ENCODE measurements around the gene IL17REL.
A peak's percentile ranks its signal among the peaks of the same experiment; 100 is the strongest.

The IL17REL gene

DNA sequence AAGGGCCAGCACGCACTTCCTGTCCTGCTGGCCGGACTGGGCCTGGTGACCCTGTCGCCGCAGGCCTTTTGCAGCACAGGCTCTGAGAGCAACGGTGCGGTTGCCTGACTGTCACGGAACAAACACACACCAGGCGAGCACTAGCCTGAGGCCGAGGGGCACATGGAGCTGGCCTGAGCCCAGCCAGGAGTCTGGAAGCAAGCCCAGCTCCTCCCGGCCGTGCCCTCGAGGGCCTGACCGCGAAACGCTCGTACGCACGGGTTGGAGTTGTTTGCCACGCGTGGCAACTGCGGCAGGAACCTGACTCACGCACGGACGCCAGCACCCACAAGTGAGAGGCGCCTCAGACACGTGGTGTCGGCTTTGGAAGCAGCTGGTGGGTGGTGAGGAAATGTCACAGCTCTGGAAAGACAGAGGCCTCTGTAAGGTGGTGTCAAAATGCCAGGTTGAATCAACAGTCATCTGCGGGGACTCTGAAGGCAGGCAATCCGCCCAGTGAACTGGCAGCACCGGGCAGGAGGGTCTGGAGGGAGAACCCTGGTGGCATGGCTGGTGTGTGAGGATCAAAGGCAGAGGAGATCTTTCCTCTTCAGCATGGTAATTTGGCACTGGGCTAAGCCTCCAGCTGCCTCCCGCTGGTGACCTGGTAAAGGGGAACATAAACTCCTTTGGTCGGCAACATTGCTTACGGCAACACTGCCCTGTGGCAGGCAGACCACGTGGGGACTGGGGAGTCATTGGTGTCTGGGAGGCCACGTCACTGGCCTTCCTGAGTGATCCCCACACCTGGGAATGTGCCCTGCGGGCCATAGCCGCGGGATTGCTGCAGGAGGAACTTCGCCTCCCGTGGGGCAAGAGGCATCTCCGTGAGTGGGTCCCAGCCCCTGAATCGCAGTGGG, 15.3 kb upstream of the IL17REL start:
- DNase-seq (ENCODE audit: extremely low read depth in 1 of 2, low read depth in 1 of 2) = peak in 1 of 2 donors; percentile 31

DNA sequence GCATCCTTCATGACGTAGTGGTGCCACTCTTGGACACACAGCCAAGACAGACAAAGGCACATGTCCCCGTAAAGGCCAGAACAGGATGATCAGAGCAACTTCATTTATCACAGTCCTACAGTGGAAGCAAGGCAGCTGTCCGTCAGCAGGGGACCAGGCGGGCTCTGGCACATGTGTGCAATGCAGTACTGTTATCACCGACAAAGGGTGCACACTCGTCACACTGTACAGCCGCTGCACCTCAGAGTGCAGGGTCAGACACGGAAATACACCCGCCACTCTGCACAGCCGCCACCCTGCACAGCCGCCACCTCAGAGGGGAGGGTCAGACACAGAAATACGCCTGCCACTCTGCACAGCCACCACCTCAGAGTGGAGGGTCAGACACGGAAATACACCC, 13.4 kb upstream of the IL17REL start:
- DNase-seq (ENCODE audit: extremely low read depth in 1 of 2, low read depth in 1 of 2) = no peak

GRCh38 chr22:50022171-50022819, 9.7 kb upstream of the IL17REL start:
- no peak for DNase-seq (ENCODE audit: extremely low read depth in 1 of 2, low read depth in 1 of 2)

- no peak for DNase-seq (ENCODE audit: extremely low read depth in 1 of 2, low read depth in 1 of 2)
These were observed 8.0 kb upstream of the IL17REL start for GRCh38 chr22:50020606-50021005.

DNA sequence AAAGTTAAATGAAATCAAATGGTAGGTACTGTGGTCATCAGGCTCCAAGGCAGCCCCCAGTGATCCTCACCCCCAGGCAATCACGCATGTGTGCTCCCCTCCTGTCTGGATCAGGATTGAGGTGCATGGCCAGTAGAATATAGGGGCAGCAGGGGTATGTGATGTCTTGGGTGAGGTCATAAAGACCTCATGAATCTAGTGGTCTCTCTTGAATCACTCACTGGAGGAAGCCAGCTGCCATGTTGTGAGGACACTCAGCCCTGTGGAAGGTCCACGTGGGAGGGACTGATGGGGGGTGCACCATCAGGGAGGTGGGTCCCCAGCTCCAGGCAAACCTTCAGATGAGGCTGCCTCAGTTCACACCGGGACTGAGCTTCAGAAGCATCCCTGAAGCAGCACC, 6.8 kb upstream of the IL17REL start:
- no peak for DNase-seq (ENCODE audit: extremely low read depth in 1 of 2, low read depth in 1 of 2)

DNA sequence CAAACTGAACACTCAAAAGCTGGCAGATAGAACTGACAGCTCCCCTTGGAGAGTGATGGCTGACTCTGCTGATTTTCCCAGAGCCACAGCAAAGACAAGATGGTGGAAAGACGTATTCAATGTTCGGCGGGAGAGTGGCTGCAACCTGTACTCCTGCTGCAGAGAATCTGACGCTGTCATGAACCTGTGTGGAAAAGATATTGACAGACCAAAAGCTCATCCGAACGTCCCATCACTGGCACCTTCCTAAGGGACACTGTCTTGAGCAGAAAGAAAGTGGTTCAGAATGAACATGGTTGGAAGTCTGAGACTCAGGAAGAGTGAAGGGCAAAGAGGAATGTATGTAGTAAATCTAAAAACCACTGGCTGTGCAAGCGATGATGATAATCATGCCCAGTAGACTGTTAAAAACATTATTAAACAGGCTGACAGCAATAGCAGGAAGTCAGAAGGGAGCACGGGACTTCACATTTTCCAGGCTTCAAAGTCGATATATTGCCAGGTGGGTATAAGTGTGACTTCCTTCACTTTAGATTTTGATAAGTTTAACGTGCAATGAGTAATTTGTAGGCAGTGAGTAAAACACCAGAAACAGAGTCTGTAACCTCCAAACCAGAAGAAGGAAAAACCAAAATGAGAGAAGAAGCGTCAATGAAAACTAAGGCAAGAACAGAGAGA, 6.2 kb upstream of the IL17REL start:
- DNase-seq (ENCODE audit: extremely low read depth in 1 of 2, low read depth in 1 of 2) = no peak

GRCh38 chr22:50017701-50018224, 5.2 kb upstream of the IL17REL start:
- DNase-seq (ENCODE audit: extremely low read depth in 1 of 2, low read depth in 1 of 2) = no peak

DNA sequence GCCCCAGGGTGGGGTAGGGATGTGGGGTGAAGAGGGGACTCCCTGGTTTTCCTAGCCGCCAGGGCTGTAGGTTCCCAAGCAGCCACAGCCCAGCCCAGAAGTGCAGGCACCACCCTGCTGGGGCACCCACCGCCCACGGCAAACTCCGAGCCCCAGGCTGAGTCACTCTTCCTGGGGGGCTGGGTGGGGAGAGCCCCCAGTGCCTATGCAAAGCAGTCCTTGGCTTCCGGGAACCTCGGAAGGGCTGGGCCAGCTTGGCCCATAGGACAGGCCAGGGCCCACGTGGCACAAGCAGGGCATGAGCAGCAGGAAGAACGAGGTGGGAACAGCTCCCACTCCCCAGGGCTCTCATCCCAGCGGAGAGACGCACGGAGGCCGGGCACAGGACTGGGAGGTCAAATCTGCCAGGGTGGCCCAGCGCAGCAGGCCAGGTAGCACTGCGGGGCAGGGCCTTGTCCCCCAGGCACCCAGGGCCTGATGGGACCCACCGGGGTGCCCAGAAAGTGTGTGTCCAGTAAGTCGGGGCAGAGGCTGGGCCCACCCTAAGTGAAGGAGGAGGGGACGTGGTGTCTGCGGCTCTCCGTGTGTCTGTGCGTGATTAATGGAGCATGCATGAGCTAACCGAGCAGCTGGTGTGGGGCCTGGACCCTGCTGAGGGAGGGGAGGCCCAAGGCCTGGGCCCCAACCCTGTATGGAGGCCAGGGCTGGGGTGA, 4.6 kb upstream of the IL17REL start:
- DNase-seq (ENCODE audit: extremely low read depth in 1 of 2, low read depth in 1 of 2) = no peak

- DNase-seq (ENCODE audit: extremely low read depth in 1 of 2, low read depth in 1 of 2) = no peak
These were observed 3.9 kb upstream of the IL17REL start for GRCh38 chr22:50016308-50016987.

- DNase-seq (ENCODE audit: extremely low read depth in 1 of 2, low read depth in 1 of 2) = no peak
These were observed 3.1 kb upstream of the IL17REL start for GRCh38 chr22:50015451-50016307.

GRCh38 chr22:50014655-50015401, 2.3 kb upstream of the IL17REL start:
- no peak for DNase-seq (ENCODE audit: extremely low read depth in 1 of 2, low read depth in 1 of 2)

GRCh38 chr22:50014053-50014501, 1.5 kb upstream of the IL17REL start:
- no peak for DNase-seq (ENCODE audit: extremely low read depth in 1 of 2, low read depth in 1 of 2)

DNA sequence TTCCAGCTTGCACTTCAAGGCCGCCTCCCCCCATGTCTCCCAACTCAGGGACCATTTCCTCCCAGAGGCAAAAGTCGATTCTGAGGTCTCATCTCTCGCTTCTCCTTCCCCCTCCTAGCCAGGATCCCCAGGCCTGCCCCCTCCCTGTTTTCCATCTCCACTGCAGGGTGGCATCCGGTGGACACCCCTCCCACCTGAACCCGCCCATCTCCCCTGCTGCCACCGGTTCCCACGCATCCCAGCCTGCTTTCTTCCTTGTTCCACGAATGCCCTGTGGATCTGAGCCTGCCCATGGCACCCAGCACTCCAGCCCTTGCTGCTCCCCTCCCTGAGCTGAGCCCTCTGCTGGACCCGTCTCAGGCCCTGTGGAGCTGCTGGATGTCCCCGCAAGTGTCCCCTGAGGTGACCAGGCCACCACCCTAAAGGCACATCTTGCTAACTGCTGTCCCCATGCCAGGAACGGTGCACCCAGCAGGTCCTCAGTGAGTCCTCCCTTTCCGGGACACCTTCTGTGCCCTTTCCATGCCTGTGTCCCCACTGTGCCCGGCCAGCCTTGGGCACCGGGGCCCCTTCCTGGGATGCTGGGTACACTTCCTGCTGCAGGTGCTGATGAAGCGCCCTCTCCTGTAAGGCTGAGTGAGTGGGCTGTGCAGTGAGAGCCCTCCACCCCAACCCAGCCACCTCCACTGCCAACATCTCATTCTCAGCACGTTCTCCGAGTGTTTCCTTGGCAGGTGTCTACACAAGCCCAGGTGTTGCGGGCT, 936 bp downstream of the IL17REL start:
- DNase-seq (ENCODE audit: extremely low read depth in 1 of 2, low read depth in 1 of 2) = no peak

DNA sequence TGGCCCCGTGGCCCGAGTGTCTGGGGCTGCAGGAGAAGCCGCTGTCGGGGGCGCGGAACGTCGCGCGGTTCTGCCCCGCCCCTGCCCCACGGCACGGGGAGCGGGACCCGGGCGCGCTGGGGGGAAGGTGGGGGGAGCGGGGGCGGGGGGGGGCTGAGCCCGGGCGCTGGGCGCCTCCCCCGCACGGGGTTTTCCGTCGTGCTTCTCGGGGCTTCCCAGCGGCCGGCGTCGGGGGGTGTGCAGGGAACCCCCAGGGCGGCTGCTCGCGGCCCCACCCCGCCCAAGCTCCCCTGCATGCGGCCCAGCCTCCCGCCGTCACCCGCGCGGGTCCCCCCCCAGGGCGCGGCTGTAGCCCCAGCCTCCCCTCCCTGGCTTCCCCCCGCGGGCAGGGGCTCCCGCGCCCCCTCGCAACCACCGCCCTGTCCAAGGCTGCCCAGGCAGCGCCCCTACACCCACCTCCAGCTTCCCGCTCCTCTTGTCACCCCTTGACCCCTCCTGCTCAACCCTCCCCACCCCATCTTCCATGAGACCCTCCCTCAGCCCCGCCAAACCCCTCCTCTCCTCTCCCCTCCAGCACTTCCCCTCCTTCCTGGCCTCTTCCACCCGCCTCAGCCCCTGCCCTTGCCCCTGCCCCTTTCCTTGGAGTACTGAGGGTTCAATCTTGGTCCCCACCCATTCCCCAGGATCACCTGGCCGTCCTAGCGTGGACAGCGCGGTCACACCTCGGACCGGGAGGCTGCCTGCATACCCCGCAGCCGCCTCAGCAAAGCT, 1.7 kb downstream of the IL17REL start:
- DNase-seq (ENCODE audit: extremely low read depth in 1 of 2, low read depth in 1 of 2) = peak in 1 of 2 donors; percentile 49

DNA sequence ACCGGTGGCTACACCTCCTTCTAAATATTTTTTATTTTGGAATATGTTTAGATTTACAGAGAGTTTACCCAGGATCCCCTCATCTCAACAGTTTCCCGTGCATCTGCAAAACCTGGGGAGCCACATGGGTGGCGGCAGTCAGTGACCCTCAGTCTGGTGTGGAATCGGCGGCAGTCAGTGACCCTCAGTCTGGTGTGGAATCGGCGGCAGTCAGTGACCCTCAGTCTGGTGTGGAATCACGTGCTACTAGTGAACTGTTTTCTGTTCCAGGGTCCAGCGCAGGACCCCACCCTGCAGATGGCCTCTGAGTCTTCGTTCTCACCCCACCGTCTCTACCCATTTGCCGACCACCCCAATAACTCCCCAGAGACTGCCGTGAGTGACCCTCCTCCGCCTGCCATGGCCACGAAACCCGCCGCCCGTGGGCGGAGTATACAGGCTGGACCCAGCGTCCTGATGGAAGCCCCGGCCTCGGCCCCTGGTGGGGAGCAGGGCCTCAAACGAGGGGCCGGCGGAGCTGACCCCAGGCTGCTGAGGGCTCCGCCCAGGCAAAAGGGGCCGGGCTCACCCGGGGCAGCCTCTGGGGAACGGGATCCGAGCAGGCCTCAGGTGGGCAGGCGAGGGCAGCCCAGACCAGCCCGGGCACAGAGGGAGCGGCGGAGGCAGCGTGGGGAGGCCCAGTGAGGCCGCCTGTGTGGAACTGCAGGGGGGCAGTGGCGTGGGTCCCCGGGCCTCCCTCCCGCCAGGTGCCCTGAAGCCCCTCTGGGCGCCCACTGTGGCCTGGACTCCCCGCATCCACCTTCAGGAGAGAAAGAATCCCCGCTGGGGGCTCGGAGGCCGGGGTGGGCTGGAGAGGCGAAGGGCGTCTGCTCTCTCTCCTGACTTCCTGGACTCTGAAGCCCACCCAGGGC, 2.5 kb downstream of the IL17REL start:
- no peak for DNase-seq (ENCODE audit: extremely low read depth in 1 of 2, low read depth in 1 of 2)

GRCh38 chr22:50009251-50009650, 3.3 kb downstream of the IL17REL start:
- DNase-seq (ENCODE audit: extremely low read depth in 1 of 2, low read depth in 1 of 2) = no peak
